GM19025 (cell line): ENCODE data around the gene SAPCD2.

Experiments used
- ATAC-seq: cut with Tn5 transposase; IDR thresholded peaks from one replicate; pipeline ENCODE4 v1.9.1; 2021; ENCODE audit warnings: mild to moderate bottlenecking, low read depth, moderate library complexity; ENCODE audit not compliant: unreplicated experiment

Gene SAPCD2

DNA sequence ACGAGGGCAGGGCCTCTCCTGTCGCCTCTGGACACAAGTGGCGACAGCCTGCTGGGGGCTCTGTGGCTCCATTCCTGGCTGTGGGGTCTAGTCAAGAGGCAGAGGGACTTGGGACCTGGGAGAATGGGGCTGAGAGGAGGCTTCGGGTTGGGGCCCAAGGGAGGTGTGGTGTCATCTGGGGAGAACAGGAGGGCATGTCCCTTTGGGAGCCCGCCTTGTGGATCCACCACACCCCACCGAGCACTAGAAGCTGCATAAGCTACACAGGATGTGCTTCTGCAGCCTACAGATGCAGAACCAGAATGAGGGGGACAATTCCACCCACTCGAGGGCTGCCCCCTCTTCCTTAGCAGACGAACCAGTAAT lies 12.6 kb upstream of the SAPCD2 start:
- ATAC-seq = no peak

GRCh38 chr9:137082222-137082924 lies 12.0 kb upstream of the SAPCD2 start:
- no peak for ATAC-seq

DNA sequence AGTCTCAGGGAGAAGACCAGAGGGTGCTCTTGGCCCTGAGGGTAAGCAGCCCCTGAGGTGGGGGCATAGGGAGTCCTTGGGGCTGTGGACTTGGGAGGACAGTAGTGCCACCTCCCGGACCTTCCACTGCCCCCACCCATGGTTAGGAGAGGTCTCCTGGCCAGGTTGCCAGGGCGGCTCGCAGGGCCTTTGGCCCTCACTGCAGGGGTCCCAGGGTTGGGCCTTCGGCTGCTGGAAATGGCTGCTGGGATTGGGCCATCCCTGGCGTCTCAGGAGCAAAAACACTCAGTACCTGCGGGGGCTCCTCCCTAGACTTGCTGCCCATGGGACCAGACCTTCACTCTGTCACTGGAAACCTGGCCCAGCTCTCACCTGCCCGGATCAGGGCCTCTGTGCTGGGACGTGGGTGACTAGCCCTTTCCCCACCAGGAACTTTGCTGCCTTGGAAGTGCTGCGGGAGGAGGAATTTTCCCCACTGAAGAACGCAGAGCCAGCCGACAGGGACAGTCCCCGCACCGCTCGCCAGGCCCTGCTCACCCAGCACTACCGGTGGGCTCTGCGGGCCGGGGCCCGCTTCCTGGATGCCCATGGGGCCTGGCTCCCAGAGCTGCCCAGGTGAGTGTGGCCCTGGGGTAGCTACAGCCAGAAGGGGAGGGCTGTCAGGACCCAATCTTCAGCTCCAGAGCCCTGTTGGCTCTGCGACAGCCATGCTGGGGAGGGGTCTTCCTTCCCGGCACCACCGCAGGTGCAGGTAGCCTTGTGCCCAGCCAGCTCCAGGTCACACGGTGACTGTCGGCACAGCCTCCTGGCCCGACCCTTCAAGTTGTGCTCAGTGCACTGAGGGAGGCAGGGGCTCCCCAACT lies 10.1 kb upstream of the SAPCD2 start:
- no peak for ATAC-seq

DNA sequence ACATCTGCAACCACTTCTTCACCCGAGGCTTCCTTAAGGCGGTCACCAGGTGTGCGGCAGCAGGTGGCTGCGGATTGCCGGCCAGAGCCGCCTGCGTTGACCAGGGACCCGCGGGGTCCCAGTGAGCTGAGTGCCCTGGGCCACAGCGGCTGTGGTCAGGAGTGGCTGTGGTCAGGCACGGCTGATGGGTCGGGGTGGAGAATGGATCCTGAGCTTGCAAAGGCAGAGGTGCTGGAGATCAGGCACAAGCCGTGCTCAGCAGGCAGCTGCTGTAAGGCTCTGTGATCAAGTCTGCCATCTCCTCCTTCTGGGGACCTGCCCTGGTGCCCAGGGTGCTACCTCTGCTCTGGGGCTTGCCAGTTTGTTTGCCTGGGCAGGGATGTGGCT lies 9.0 kb upstream of the SAPCD2 start:
- no peak for ATAC-seq

DNA sequence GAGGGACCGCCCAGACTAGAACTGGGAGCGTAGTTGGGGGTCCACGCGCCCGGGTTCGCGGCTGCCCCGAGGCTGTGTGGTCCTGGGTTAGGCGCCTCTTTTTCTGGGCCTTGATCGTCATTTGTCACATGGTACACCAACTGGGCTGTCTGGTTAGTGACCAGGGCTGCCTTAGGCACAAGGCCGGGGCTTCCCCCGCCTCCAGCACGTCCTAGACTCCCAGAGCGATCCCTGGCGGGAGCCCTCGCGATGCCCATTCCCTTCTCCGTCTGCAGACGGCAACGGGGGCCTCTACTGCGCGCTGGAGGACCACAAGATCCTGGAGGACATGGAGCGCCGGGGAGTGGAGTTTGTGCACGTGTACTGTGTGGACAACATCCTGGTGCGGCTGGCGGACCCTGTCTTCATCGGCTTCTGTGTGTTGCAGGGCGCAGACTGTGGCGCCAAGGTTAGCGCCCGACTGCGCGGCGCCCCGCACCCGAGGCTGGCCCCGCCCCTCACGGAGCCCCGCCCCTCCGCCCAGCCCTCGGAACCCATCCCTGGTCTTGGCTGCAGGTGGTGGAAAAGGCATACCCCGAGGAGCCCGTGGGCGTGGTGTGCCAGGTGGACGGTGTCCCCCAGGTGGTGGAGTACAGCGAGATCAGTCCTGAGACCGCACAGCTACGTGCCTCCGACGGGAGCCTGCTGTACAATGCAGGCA lies 8.5 kb upstream of the SAPCD2 start:
- no peak for ATAC-seq

DNA sequence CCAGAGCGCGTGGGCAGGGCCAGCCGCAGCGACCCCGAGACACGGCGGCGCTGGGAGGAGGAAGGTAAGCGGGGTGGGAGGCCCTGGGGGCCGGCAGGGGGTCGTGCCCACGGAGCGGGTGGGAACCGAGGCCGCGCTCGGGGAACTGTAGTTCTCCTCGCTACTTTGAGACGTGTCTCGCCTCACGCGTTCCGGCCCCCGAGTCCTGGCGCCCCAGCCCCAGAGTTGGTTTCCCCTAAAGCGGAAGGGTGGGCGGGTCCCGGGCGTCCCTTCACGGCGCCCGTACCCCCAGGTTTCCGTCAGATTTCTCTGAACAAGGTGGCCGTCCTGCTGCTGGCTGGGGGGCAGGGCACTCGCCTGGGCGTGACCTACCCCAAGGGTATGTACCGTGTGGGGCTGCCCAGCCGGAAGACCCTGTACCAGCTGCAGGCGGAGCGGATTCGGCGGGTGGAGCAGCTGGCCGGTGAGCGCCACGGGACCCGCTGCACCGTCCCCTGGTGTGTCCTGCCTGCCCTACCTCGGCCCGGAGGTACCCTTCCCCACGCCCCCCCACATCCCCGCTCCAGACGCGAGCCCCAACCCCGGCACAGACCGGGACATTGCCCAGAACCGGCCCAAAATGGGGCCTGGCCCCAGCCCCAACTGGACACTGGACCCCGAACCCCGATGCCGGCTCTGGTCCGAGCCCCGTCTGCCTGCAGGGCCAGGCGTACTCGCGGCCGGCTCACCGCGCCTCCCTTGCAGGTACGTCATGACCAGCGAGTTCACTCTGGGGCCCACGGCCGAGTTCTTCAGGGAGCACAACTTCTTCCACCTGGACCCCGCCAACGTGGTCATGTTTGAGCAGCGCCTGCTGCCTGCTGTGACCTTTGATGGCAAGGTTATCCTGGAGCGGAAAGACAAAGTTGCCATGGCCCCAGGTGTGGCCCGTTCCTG lies 7.7 kb upstream of the SAPCD2 start:
- ATAC-seq = peak; percentile 21

- ATAC-seq = peak; percentile 47
Observed at GRCh38 chr9:137077010-137077747, 6.8 kb upstream of the SAPCD2 start, which contains the start of gene UAP1L1. TSS of gene UAP1L1 (plus strand) at chr9:137077517. CDS start at chr9:137077533, 16 bp downstream.

DNA sequence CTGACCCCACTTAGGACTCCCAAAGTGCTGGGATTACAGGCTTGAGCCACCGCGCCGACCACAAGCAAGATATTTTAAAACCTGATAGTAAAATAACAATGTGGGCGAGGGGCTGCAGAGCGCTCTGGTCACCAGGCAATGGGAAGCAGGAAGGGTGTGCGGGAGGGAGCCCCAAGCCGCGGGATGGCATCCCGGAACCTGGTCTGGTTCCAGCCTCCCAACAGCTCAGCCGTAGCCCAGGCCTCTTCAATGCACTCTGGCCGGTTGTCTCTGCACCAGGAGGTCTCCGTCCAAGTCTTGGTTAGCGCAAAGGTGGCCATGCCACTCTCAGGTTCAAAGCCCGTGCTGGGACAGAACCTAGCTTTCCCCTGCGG lies 6.3 kb upstream of the SAPCD2 start:
- no peak for ATAC-seq

DNA sequence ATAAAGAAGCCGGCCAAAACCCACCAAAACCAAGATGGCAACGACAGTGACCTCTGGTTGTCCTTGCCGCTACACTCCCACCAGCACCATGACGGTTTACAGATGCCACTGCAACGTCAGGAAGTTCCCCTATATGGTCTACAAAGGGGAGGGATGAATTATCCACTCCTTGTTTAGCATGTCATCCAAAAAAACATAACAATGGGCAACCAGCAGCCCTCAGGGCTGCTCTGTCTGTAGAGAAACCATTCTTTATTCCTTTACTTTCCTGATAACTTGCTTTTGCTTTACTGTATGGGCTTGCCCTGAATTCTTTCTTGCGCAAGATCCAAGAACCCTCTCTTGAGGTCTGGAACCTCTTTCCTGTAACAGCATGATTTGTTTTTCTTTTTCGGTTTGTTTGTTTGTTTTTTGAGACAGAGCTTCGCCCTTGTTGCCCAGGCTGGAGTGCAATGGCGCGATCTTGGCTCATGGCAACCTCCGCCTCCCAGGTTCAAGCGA lies 5.0 kb upstream of the SAPCD2 start:
- no peak for ATAC-seq

- no peak for ATAC-seq
Observed at GRCh38 chr9:137074657-137075274, 4.4 kb upstream of the SAPCD2 start.

- no peak for ATAC-seq
Observed at GRCh38 chr9:137073992-137074399, 3.6 kb upstream of the SAPCD2 start.

DNA sequence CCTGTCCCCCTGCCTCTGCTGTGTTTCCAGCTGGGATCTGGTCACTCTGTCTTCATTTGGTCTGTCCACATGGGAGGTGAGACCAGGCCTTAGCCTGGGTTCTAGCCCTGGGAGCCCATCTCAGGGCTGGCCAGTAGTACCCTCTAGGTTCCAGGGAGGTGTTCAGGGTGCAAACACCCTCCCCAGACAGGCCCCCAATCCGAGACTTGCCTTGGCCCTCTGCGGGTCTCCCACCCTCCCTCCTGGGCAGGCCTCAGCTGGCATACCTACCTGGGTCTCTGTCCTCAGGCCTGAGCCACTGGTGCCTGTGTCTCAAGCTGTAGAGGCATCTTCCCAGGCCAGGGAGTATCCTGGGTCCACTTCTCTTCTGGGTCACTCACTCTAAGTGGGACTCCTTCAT lies 925 bp upstream of the SAPCD2 start:
- ATAC-seq = no peak

DNA sequence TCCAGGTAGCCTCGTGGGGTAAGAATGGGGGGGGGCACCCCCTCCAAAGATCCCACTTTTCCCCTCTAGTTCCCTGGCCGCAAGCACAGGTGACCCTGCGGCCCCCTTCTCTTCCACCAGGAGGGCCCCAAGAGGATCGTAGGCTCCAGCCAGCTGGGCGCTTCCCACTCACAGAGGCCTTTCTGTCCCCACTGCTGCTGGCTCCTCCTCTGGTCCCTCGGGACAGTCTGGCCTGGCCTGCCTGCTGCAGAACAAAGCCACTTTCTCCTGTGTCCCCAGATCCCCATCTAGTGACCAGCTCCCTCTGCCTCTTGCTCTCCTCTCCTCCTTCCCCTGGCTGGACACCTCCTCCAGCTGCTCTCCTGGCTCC lies 534 bp upstream of the SAPCD2 start:
- ATAC-seq = no peak

DNA sequence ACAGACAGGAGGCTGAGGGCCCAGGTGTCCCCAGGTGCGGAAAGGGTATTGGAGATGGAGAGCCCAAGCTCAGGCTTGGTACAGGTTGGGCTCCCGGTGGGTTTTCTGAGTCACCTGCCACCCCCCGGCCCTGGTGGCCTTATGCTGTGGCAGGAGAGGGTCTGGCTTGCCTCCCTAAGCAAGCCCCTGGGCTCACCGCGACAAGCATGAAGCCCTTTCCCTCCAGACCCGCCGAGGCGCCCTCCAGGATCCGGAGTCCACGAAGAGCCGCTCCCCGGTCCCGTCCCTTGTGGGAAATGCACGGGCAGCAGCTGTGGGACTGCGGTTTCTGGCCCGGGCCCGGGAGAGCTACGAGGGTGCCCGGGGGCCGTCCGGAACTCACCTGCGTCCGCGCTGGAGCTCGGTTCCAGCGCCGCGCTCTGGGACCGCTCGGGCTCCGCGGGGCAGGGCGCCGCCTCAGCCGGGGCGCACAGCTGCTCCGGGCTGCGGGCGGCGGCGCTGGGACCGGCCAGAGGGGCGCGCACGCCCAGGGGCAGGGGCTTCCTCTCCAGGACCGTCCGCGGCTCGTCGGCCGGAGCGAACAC lies 757 bp downstream of the SAPCD2 start:
- ATAC-seq = peak; percentile 8

GRCh38 chr9:137068539-137069507 lies 1.5 kb downstream of the SAPCD2 start:
- no peak for ATAC-seq

DNA sequence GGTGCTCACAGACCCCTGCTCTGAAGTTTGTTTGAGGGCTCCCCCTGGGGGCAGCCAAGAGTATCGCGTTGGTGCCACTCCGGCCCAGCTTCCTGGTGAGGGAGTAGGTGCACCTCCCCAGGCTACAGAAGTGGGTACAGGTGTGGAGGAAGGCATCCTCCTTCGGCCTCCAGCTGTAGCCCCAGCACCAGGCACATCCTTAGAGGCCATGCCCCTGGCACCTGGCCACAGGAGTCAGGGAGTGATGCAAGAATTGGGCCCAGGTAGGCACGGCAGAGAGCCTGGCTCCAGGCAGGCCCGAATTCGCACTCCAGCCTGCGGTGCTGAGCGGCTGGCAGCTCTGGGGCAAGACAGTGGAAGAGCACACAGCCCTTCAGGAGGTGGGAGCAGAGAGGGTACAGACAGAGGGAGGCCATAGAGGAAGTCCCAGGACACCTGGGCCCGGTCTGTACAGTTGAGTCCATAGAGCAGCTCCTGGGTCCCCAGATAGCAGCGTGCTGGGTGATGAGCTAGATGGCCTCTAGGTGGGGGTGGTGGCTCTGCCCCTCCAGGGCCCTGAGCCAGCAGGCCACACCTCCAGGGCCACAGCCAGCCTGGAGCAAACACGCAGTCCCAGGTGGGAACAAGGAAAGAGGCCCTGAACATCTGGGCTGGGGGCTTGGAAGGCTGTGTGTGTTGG lies 2.4 kb downstream of the SAPCD2 start:
- no peak for ATAC-seq
